GM12878 (cell line): ENCODE data around the gene CFLAR.

Source experiments
- CTCF ChIP-seq, 3 experiments: IDR thresholded peaks in 2 of 3; conservative IDR thresholded peaks in 1 of 3; 2 replicates each; pipeline ENCODE4 v1.5.1; 2011; ENCODE audit warnings: low read depth in 3 of 3, low read length in 3 of 3, mild to moderate bottlenecking in 3 of 3, control low read depth in 2 of 3, moderate library complexity in 2 of 3, inconsistent platforms in 1 of 3, mixed read lengths in 1 of 3; ENCODE audit not compliant: control insufficient read depth in 2 of 3, insufficient read depth in 1 of 3; ENCODE audit errors: extremely low read depth in 1 of 3
- EZH2 ChIP-seq: IDR thresholded peaks from 2 replicates; pipeline ENCODE4 v1.6.1; 2012; ENCODE audit warnings: low read depth, mild to moderate bottlenecking, control low read depth, inconsistent platforms, low read length, borderline replicate concordance; ENCODE audit not compliant: control insufficient read depth

- TF ChIP-seq CTCF (IDR thresholded peaks at IDR 0.05 in 2 of 3, conservative IDR thresholded peaks at IDR 0.05 in 1 of 3; ENCODE audit: control insufficient read depth in 2 of 3, extremely low read depth in 1 of 3, insufficient read depth in 1 of 3, low read depth in 3 of 3, low read length in 3 of 3) = no peak
- no peak for TF ChIP-seq EZH2
These were observed 88.9 kb downstream of the CFLAR start for GRCh38 chr2:201204655-201205514.
